Loucy (cell line): Measurements from ENCODE around the gene ZNF732.

Experiments
- H2AFZ ChIP-seq: fragments of 200-600 bp; sonication (generic); 2 replicates; pipeline ENCODE4 v1.6.0; 2016; ENCODE audit warnings: antibody characterized with exemption, mild to moderate bottlenecking, low read length, moderate library complexity
- H3F3A ChIP-seq: fragments of 200-600 bp; 2 replicates; pipeline ENCODE4 v1.6.0; 2016; ENCODE audit warnings: antibody characterized with exemption, low read depth, mild to moderate bottlenecking
- H3K27me3 ChIP-seq: fragments of 200-600 bp; sonication (generic); 2 replicates; pipeline ENCODE4 v1.6.1; 2014; ENCODE audit warnings: low read length, mild to moderate bottlenecking; ENCODE audit not compliant: insufficient read depth, poor library complexity, severe bottlenecking
- H3K36me3 ChIP-seq: fragments of 200-600 bp; sonication (generic); 2 replicates; pipeline ENCODE4 v1.6.1; 2016; ENCODE audit warnings: low read length; ENCODE audit not compliant: insufficient read depth
- H3K4me1 ChIP-seq: fragments of 200-600 bp; sonication (generic); 2 replicates; pipeline ENCODE4 v1.5.1; 2014; ENCODE audit warnings: low read length, mild to moderate bottlenecking; ENCODE audit not compliant: insufficient read depth, poor library complexity, severe bottlenecking
- H3K4me2 ChIP-seq: fragments of 200-600 bp; sonication (generic); 2 replicates; pipeline ENCODE4 v1.6.0; 2014; ENCODE audit warnings: antibody characterized with exemption, low read length, low read depth, mild to moderate bottlenecking; ENCODE audit not compliant: poor library complexity, severe bottlenecking
- H3K4me3 ChIP-seq: fragments of 200-600 bp; sonication (generic); 2 replicates; pipeline ENCODE4 v1.5.1; 2014; ENCODE audit warnings: low read length, mild to moderate bottlenecking, mixed read lengths; ENCODE audit not compliant: poor library complexity, severe bottlenecking
- H3K79me2 ChIP-seq: fragments of 200-600 bp; sonication (generic); 2 replicates; pipeline ENCODE4 v1.6.1; 2014; ENCODE audit warnings: low read length; ENCODE audit not compliant: insufficient read depth
- H3K9ac ChIP-seq: fragments of 200-600 bp; sonication (generic); 2 replicates; pipeline ENCODE4 v1.6.0; 2014; ENCODE audit warnings: mild to moderate bottlenecking, low read depth, low read length, moderate library complexity; ENCODE audit not compliant: poor library complexity, severe bottlenecking
- H3K9me2 ChIP-seq: fragments of 200-600 bp; sonication (generic); replicated peaks from 2 replicates; pipeline ENCODE4 v1.6.1; 2016; ENCODE audit warnings: low read depth, low read length, mixed read lengths
- H3K9me3 ChIP-seq: fragments of 200-600 bp; sonication (generic); 2 replicates; pipeline ENCODE4 v1.6.1; 2014; ENCODE audit warnings: mild to moderate bottlenecking, antibody characterized with exemption, low read length, low read depth; ENCODE audit not compliant: insufficient read depth
- H4K20me1 ChIP-seq: fragments of 200-600 bp; sonication (generic); 2 replicates; pipeline ENCODE4 v1.6.0; 2014; ENCODE audit warnings: antibody characterized with exemption, low read length, mild to moderate bottlenecking; ENCODE audit not compliant: insufficient read depth, poor library complexity, severe bottlenecking
- EZH2phosphoT487 ChIP-seq: fragments of 200-600 bp; IDR thresholded peaks from 2 replicates; pipeline ENCODE4 v1.6.1; 2018; ENCODE audit warnings: antibody characterized with exemption, mild to moderate bottlenecking, moderate library complexity, borderline replicate concordance
- TF ChIP-seq, protein P1 (sequence below): fragments of 200-600 bp; sonication (generic); conservative IDR thresholded peaks from 2 replicates; pipeline ENCODE4 v1.5.1; 2014; ENCODE audit warnings: mild to moderate bottlenecking, antibody characterized with exemption, low read length

The ZNF732 gene

GRCh38 chr4:236028-236427 lies 69.2 kb downstream of the ZNF732 start:
- Histone ChIP-seq H3K79me2 (no peaks in the 10 kb centered on the region), H4K20me1 (no peaks in the 10 kb centered on the region), H3K9ac (no peak overlapping the region), H2AFZ (no peak overlapping the region), H3K9me2 (no peaks in the 10 kb centered on the region), H3F3A (no peaks in the 10 kb centered on the region), H3K4me1 (peaks cover 14% of the 10 kb centered on the region), H3K4me2 (no peak overlapping the region), H3K4me3 (no peak overlapping the region), H3K27me3 (no peaks in the 10 kb centered on the region), H3K36me3 (no peaks in the 10 kb centered on the region), H3K9me3 (peaks cover 15% of the 10 kb centered on the region; the same call in 1 of the 2 replicates)
- TF ChIP-seq, protein P1, sequence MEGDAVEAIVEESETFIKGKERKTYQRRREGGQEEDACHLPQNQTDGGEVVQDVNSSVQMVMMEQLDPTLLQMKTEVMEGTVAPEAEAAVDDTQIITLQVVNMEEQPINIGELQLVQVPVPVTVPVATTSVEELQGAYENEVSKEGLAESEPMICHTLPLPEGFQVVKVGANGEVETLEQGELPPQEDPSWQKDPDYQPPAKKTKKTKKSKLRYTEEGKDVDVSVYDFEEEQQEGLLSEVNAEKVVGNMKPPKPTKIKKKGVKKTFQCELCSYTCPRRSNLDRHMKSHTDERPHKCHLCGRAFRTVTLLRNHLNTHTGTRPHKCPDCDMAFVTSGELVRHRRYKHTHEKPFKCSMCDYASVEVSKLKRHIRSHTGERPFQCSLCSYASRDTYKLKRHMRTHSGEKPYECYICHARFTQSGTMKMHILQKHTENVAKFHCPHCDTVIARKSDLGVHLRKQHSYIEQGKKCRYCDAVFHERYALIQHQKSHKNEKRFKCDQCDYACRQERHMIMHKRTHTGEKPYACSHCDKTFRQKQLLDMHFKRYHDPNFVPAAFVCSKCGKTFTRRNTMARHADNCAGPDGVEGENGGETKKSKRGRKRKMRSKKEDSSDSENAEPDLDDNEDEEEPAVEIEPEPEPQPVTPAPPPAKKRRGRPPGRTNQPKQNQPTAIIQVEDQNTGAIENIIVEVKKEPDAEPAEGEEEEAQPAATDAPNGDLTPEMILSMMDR, result no peak
- TF ChIP-seq EZH2phosphoT487, result no peak

- H3K4me1 ChIP-seq, result peaks cover 16% of the 10 kb centered on the region
- no peak overlapping the region for H3K4me2 ChIP-seq
- H3K9me3 ChIP-seq, result peaks cover 19% of the 10 kb centered on the region
- no peaks in the 10 kb centered on the region for H3K79me2 ChIP-seq
- no peaks in the 10 kb centered on the region for H3K27me3 ChIP-seq
- H3K36me3 ChIP-seq, result no peaks in the 10 kb centered on the region
- no peaks in the 10 kb centered on the region for H3K9me2 ChIP-seq
- no peaks in the 10 kb centered on the region for H3F3A ChIP-seq
- H2AFZ ChIP-seq, result no peak overlapping the region
- no peaks in the 10 kb centered on the region for H4K20me1 ChIP-seq
- H3K9ac ChIP-seq, result no peak overlapping the region
- no peak overlapping the region for H3K4me3 ChIP-seq
- TF ChIP-seq EZH2phosphoT487, result no peak
- TF ChIP-seq, protein P1, result peak; percentile 9; the same call in 1 of the 2 replicates
Observed at GRCh38 chr4:234178-234577, 71.1 kb downstream of the ZNF732 start.

DNA sequence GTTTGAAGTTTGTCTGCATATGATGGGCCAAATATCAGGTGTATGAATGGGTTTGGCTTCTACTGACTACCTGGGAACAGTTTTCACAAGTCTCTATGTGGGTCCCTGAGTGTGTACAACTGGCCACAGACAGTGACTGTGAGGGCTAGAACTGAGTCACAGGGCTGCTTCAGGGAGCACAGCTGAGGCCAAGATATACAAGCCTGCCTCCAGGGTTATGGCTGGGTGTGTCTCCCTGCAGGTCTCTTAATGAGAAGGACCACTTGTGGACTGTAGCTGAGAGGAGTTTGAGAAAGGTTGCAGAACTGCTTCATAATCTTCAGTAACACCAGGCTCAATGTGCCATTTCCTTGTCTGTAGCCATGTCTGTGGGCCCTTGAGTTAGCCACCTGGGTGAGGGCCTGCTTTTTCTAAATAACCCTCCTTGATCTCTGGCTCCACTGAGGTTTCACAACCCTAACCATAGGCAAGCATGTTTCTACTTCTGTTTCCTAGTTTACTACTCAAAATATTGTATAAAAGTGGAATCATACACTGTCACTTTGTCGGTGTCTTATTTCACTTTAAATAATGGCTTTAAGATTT lies 81.3 kb downstream of the ZNF732 start:
- no peak for TF ChIP-seq EZH2phosphoT487
- TF ChIP-seq, protein P1, result no peak
- H3F3A ChIP-seq, result no peaks in the 10 kb centered on the region
- peaks cover 5% of the 10 kb centered on the region for H3K4me1 ChIP-seq
- no peak overlapping the region for H3K4me2 ChIP-seq
- no peaks in the 10 kb centered on the region for H3K36me3 ChIP-seq
- H3K4me3 ChIP-seq, result no peak overlapping the region
- no peaks in the 10 kb centered on the region for H3K27me3 ChIP-seq
- no peak overlapping the region for H2AFZ ChIP-seq
- H3K79me2 ChIP-seq, result no peaks in the 10 kb centered on the region
- H3K9me3 ChIP-seq, result peaks cover 7% of the 10 kb centered on the region
- H3K9me2 ChIP-seq, result no peaks in the 10 kb centered on the region
- H3K9ac ChIP-seq, result no peak overlapping the region
- no peaks in the 10 kb centered on the region for H4K20me1 ChIP-seq
